ENCODE data around the gene ITGB2. TPM values are rescaled to one million over a fixed set of nuclear protein-coding genes. Genes with fewer than 3 reads are reported as not detected.

The ITGB2 gene
- total RNA-seq, 5 donors from 2014 or later (not counting 1 experiment from before 2014, with no cell fraction given), result 249 to 498 (median 304) TPM

GRCh38 chr21:44959376-44960091 lies 38.8 kb upstream of the ITGB2 start:
- ChIA-PET POLR2A (no interaction called here), CTCF (interaction anchor here in 1 of 2 donors (0.9 kb wide), 1 partner anchor 179 kb away, joined by 3 read pairs; no protein-coding TSS in a partner anchor)
- ATAC-seq (replicated peaks in 1 of 4) (no peak), DNase-seq (no peak)
- Histone ChIP-seq H3K27me3 (replicated peaks in 1 of 2; ENCODE audit: control insufficient read depth in 2 of 2, extremely low read depth in 1 of 2, insufficient read depth in 2 of 2, low read length in 1 of 2) (no peaks in the 10 kb centered on the region), H3K9me3 (no peaks in the 10 kb centered on the region), H3K27ac (ENCODE audit: low read length) (no peak overlapping the region), H3K4me1 (ENCODE audit: control insufficient read depth in 1 of 2, extremely low read depth in 1 of 2, insufficient read depth in 2 of 2, low read length in 2 of 2) (peaks cover 0 to 4% of the 10 kb centered on the region in 2 experiments), H3K36me3 (ENCODE audit: control insufficient read depth in 2 of 2, extremely low read depth in 1 of 2, insufficient read depth in 1 of 2, low read length in 1 of 2) (peaks cover 21 to 44% of the 10 kb centered on the region in 2 donors), H3K4me3 (ENCODE audit: control insufficient read depth in 1 of 2, extremely low read depth in 1 of 2, low read length in 1 of 2) (no peak overlapping the region)
- peaks cover 11 to 26% (median 14%) of the 10 kb centered on the region in 3 donors for H3K4me1 Mint-ChIP-seq
- H3K4me3 Mint-ChIP-seq, result no peak overlapping the region
- WGBS (ENCODE audit: insufficient coverage), result 96% methylated on average over 24 of the region's 26 CpGs
- no peaks in the 10 kb centered on the region for H3K27me3 Mint-ChIP-seq
- H3K27ac Mint-ChIP-seq, result no peak overlapping the region
- H3K9me3 Mint-ChIP-seq, result no peaks in the 10 kb centered on the region
- peaks cover 41% of the 10 kb centered on the region for H3K36me3 Mint-ChIP-seq

GRCh38 chr21:44958471-44959191 lies 37.9 kb upstream of the ITGB2 start:
- Histone ChIP-seq H3K36me3 (ENCODE audit: control insufficient read depth in 2 of 2, extremely low read depth in 1 of 2, insufficient read depth in 1 of 2, low read length in 1 of 2) (peaks cover 21 to 51% of the 10 kb centered on the region in 2 donors), H3K4me1 (ENCODE audit: control insufficient read depth in 1 of 2, extremely low read depth in 1 of 2, insufficient read depth in 2 of 2, low read length in 2 of 2) (no peaks in the 10 kb centered on the region), H3K27me3 (replicated peaks in 1 of 2; ENCODE audit: control insufficient read depth in 2 of 2, extremely low read depth in 1 of 2, insufficient read depth in 2 of 2, low read length in 1 of 2) (no peaks in the 10 kb centered on the region), H3K9me3 (no peaks in the 10 kb centered on the region), H3K4me3 (ENCODE audit: control insufficient read depth in 1 of 2, extremely low read depth in 1 of 2, low read length in 1 of 2) (no peak overlapping the region), H3K27ac (ENCODE audit: low read length) (no peak overlapping the region)
- ChIA-PET CTCF (no interaction called here), POLR2A (no interaction called here)
- no peak overlapping the region for H3K27ac Mint-ChIP-seq
- no peaks in the 10 kb centered on the region for H3K27me3 Mint-ChIP-seq
- peaks cover 41% of the 10 kb centered on the region for H3K36me3 Mint-ChIP-seq
- H3K4me1 Mint-ChIP-seq, result peaks cover 7 to 17% (median 11%) of the 10 kb centered on the region in 3 donors
- 89% methylated on average over 25 of the region's 28 CpGs for WGBS (ENCODE audit: insufficient coverage)
- DNase-seq, result no peak
- no peak overlapping the region for H3K4me3 Mint-ChIP-seq
- no peaks in the 10 kb centered on the region for H3K9me3 Mint-ChIP-seq
- no peak for ATAC-seq (replicated peaks in 1 of 4)

- POLR2A ChIA-PET, result no interaction called here
- H3K36me3 Mint-ChIP-seq, result peaks cover 38% of the 10 kb centered on the region
These were observed 37.3 kb upstream of the ITGB2 start for GRCh38 chr21:44957901-44958451.

GRCh38 chr21:44957047-44957831 lies 36.5 kb upstream of the ITGB2 start:
- no peaks in the 10 kb centered on the region for H3K9me3 Mint-ChIP-seq
- peaks cover 0 to 3% of the 10 kb centered on the region in 2 experiments for H3K4me1 ChIP-seq (ENCODE audit: control insufficient read depth in 1 of 2, extremely low read depth in 1 of 2, insufficient read depth in 2 of 2, low read length in 2 of 2)
- H3K4me3 ChIP-seq (ENCODE audit: control insufficient read depth in 1 of 2, extremely low read depth in 1 of 2, low read length in 1 of 2), result no peak overlapping the region
- no peak for DNase-seq
- ChIA-PET POLR2A (no interaction called here), CTCF (no interaction called here)
- no peak overlapping the region for H3K27ac ChIP-seq (ENCODE audit: low read length)
- no peaks in the 10 kb centered on the region for H3K27me3 Mint-ChIP-seq
- no peaks in the 10 kb centered on the region for H3K9me3 ChIP-seq
- H3K4me1 Mint-ChIP-seq, result peaks cover 5 to 10% (median 10%) of the 10 kb centered on the region in 3 donors
- H3K27ac Mint-ChIP-seq, result no peak overlapping the region
- WGBS (ENCODE audit: insufficient coverage), result 92% methylated on average over 18 of the region's 22 CpGs
- H3K36me3 ChIP-seq (ENCODE audit: control insufficient read depth in 2 of 2, extremely low read depth in 1 of 2, insufficient read depth in 1 of 2, low read length in 1 of 2), result peaks cover 20 to 48% of the 10 kb centered on the region in 2 donors
- H3K4me3 Mint-ChIP-seq, result no peak overlapping the region
- H3K27me3 ChIP-seq (replicated peaks in 1 of 2; ENCODE audit: control insufficient read depth in 2 of 2, extremely low read depth in 1 of 2, insufficient read depth in 2 of 2, low read length in 1 of 2), result no peaks in the 10 kb centered on the region
- peaks cover 32% of the 10 kb centered on the region for H3K36me3 Mint-ChIP-seq
- ATAC-seq (replicated peaks in 1 of 4), result no peak

More at GRCh38 chr21:44957901-44958451, 37.3 kb upstream of the ITGB2 start:
- ATAC-seq (replicated peaks in 1 of 4), result no peak
- H3K9me3 ChIP-seq, result no peaks in the 10 kb centered on the region
- no peaks in the 10 kb centered on the region for H3K27me3 ChIP-seq (replicated peaks in 1 of 2; ENCODE audit: control insufficient read depth in 2 of 2, extremely low read depth in 1 of 2, insufficient read depth in 2 of 2, low read length in 1 of 2)
- Mint-ChIP-seq H3K27me3 (no peaks in the 10 kb centered on the region), H3K9me3 (no peaks in the 10 kb centered on the region), H3K4me3 (no peak overlapping the region), H3K27ac (no peak overlapping the region), H3K4me1 (peaks cover 5 to 13% (median 8%) of the 10 kb centered on the region in 3 donors)
- H3K27ac ChIP-seq (ENCODE audit: low read length), result no peak overlapping the region
- DNase-seq, result no peak
- H3K4me3 ChIP-seq (ENCODE audit: control insufficient read depth in 1 of 2, extremely low read depth in 1 of 2, low read length in 1 of 2), result no peak overlapping the region
- CTCF ChIA-PET, result no interaction called here
- peaks cover 21 to 51% of the 10 kb centered on the region in 2 donors for H3K36me3 ChIP-seq (ENCODE audit: control insufficient read depth in 2 of 2, extremely low read depth in 1 of 2, insufficient read depth in 1 of 2, low read length in 1 of 2)
- 92% methylated on average over 22 of the region's 26 CpGs for WGBS (ENCODE audit: insufficient coverage)
- H3K4me1 ChIP-seq (ENCODE audit: control insufficient read depth in 1 of 2, extremely low read depth in 1 of 2, insufficient read depth in 2 of 2, low read length in 2 of 2), result peaks cover 0 to 1% of the 10 kb centered on the region in 2 experiments

GRCh38 chr21:44956356-44957046 lies 35.8 kb upstream of the ITGB2 start:
- Histone ChIP-seq H3K36me3 (ENCODE audit: control insufficient read depth in 2 of 2, extremely low read depth in 1 of 2, insufficient read depth in 1 of 2, low read length in 1 of 2) (peaks cover 18 to 46% of the 10 kb centered on the region in 2 donors), H3K27me3 (replicated peaks in 1 of 2; ENCODE audit: control insufficient read depth in 2 of 2, extremely low read depth in 1 of 2, insufficient read depth in 2 of 2, low read length in 1 of 2) (no peaks in the 10 kb centered on the region), H3K9me3 (no peaks in the 10 kb centered on the region), H3K27ac (ENCODE audit: low read length) (no peak overlapping the region), H3K4me3 (ENCODE audit: control insufficient read depth in 1 of 2, extremely low read depth in 1 of 2, low read length in 1 of 2) (no peak overlapping the region), H3K4me1 (ENCODE audit: control insufficient read depth in 1 of 2, extremely low read depth in 1 of 2, insufficient read depth in 2 of 2, low read length in 2 of 2) (peaks cover 0 to 3% of the 10 kb centered on the region in 2 experiments)
- ChIA-PET CTCF (no interaction called here), POLR2A (no interaction called here)
- WGBS (ENCODE audit: insufficient coverage), result 92% methylated on average over 31 of the region's 35 CpGs
- ATAC-seq (replicated peaks in 1 of 4) (no peak), DNase-seq (no peak)
- Mint-ChIP-seq H3K9me3 (no peaks in the 10 kb centered on the region), H3K36me3 (peaks cover 28% of the 10 kb centered on the region), H3K4me1 (peaks cover 5 to 10% (median 6%) of the 10 kb centered on the region in 3 donors), H3K27me3 (no peaks in the 10 kb centered on the region), H3K4me3 (no peak overlapping the region), H3K27ac (no peak overlapping the region)

Measured in T-cell (primary cell).